GM19043 (cell line): ENCODE results near the gene C11orf86.
"Not testable (repeated sequence)": the region's sequence is repeated elsewhere in the genome, so short reads cannot be mapped to it uniquely, and the experiment has no call there.

ENCODE experiments used
- ATAC-seq: cut with Tn5 transposase; IDR thresholded peaks from one replicate; pipeline ENCODE4 v1.9.1; 2021; ENCODE audit warnings: low read depth; ENCODE audit not compliant: unreplicated experiment

C11orf86 gene

GRCh38 chr11:66987924-66988637 is 13.0 kb downstream of the C11orf86 start:
- no peak for ATAC-seq

- not testable (repeated sequence) for ATAC-seq
These were observed 13.6 kb downstream of the C11orf86 start for GRCh38 chr11:66988741-66989140.

DNA sequence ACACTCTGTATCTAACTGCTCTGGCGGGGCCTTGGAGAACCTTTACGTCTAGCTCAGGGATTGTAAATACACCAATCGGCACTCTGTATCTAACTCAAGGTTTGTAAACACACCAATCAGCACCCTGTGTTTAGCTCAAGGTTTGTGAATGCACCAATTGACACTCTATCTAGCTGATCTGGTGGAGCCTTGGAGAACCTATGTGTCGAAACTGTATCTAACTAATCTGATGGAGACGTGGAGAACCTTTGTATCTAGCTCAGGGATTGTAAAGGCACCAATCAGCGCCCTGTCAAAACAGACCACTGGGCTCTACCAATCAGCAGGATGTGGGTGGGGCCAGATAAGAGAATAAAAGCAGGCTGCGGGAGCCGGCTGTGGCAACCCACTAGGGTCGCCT is 14.3 kb downstream of the C11orf86 start:
- not testable (repeated sequence) for ATAC-seq

- ATAC-seq: no peak
These were observed 16.9 kb downstream of the C11orf86 start for GRCh38 chr11:66992041-66992440.

- ATAC-seq: no peak
These were observed 21.6 kb downstream of the C11orf86 start for GRCh38 chr11:66996609-66997273.

DNA sequence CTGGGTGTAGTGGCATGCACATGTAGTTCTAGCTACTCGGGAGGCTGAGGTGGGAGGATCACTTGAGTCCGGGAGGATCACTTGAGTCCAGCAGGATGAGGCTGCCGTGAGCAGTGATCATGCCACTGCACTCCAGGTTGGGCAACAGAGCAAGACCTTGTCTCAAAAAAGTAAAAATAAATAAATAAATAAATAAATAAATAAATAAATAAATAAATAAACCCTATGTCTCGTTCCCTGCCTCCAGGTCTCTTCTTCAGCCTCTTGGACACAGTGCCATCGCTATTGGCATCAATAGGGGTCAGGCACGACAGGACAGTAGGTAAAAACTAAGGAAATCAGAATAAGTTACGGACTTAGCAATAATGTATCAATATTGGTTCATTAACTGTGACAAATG is 24.5 kb downstream of the C11orf86 start:
- no peak for ATAC-seq

DNA sequence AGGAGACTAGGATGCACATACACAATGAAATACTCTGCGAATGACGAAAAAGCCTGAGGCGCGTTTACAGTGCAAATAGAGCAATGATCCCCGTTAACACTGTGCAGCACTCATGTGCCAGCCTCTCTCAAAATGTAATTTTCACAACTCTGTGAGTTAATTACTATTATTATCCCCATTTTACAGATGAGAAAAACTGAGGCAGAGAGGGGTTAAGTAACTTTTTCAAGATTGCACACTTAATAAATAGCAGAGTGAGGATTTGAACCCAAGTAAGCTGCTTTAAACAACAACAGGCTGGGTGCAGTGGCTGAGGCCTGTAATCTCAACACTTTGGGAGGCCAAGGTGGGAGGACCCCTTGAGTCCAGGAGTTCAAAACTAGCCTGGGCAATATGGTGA is 26.2 kb downstream of the C11orf86 start:
- ATAC-seq: no peak

GRCh38 chr11:67002297-67002913 is 27.3 kb downstream of the C11orf86 start:
- no peak for ATAC-seq

- ATAC-seq: no peak
These were observed 27.9 kb downstream of the C11orf86 start for GRCh38 chr11:67002921-67003411.

GRCh38 chr11:67005200-67005599 is 30.1 kb downstream of the C11orf86 start:
- not testable (repeated sequence) for ATAC-seq

DNA sequence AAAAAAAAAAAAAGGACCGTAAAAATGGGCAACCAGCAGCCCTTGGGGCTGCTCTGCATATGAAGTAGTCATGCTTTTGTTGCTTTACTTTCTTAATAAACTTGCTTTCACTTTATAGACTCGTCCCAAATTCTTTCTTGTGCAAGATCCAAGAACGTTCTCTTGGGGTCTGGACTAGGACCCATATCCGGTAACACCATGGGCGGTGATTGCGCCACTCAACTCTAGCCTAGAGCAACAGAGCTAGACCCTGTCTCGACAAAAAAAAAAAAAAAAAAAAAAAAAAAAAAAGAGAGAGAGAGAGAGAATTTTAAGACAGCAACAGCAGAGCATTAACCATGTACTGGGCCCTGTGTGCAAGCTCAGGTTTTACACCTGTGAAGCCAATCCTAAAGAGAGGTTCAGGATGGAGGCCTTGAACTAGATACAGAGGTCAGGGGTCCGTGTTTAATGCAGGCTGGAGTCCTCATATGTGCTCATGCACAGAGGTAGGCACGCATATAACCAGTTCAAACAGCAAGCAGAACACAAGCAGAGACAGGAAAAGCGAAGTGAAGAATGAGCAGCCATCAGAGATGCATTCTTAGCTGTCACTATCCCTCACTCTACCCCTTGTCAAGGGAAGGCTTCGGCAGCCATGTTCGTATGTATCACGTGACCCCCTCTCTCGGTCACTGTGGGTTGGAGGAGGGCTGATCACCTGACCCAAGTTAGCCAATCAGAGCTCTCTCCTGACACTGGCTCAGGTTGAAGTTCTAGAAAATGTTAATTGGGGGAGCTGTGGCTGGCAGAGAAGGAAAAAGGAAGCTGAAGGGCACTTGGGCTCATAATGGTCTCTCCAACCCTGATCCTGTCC is 31.2 kb downstream of the C11orf86 start:
- ATAC-seq: no peak

DNA sequence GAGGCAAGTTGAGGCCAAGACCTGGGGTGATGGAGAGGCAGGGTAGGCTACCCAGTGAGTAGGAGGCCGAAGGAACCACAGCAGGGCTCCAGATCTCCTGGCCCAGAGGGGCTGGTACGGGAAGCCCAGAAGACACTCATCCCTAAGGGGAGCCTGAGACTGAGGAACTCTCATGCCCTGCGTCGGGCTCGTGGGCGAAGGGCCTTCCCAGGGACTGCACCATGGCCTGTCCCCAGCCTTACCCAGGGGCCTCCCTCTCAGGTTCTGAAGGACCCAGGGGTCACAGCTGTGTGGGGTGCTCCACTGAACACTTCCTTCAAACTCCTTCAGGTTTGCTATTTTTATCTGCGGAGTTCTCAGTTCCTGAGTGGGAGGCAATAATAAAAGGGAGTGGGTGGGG is 32.0 kb downstream of the C11orf86 start:
- ATAC-seq: no peak

GRCh38 chr11:67010296-67010905 is 35.3 kb downstream of the C11orf86 start:
- ATAC-seq: no peak

DNA sequence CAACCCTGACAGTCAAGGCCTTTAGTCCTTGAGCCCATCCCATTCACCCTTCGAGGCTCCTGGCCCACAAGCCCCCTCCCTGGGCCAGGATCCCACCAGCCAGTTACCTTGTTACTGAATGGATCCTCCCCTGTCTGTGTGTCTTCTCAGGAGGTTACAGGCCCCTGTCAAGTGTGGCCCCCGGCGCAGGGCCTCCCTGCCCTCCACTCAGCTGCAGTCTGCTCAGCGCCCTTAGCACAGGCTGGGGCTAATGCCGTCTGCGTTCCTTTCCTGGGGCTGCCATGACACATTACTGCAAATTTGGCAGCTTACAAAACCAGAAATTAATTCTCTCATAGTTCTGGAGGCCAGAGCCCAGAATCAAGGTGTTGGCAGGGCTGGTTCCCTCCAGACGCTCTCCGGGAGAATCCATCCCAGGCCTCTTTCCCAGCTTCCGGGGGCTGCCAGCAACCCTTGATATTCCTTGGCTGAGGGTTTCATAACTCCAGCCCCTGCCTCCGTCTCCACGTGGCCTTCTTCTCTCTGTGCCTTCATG is 38.5 kb downstream of the C11orf86 start:
- ATAC-seq: no peak

DNA sequence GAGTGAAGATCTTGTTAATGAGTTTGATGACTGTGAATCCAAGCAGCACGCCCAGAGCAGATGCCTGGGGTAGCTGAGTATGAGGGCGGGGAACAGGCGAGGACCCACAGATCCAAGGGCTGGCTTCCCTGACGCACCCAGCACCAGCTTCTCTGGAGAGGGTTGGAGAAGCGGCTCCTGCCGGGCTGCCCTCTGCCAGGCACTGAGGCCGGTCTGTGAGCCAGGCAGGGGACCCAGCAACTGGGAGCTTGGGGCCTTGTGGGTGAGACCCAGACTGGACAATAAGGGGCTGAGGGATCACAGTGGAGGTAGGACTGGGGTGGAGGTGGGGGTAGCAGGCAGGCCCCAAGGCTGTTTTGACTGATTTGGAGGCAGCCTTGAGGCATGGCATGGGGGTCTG is 39.2 kb downstream of the C11orf86 start:
- no peak for ATAC-seq

GRCh38 chr11:67015048-67015447 is 39.9 kb downstream of the C11orf86 start:
- no peak for ATAC-seq

GRCh38 chr11:67016550-67016949 is 41.4 kb downstream of the C11orf86 start:
- no peak for ATAC-seq

GRCh38 chr11:67020949-67021348 is 45.8 kb downstream of the C11orf86 start:
- no peak for ATAC-seq

- no peak for ATAC-seq
These were observed 47.3 kb downstream of the C11orf86 start for GRCh38 chr11:67022341-67022933.
